Activated CD4-positive, alpha-beta memory T cell treated with anti-CD3 and anti-CD28 coated beads for 36 hours (primary cell): Measurements from ENCODE around the gene UXS1. TPM values are rescaled to one million over a fixed set of nuclear protein-coding genes. Genes with fewer than 3 reads are reported as not detected.

ENCODE experiments used
- CTCF ChIA-PET: fragments of 350-600 bp; sonication (Branson Sonifier 250); formaldehyde crosslinking; loops from one replicate; lab custom pipeline; 2021; ENCODE audit warnings: antibody characterized with exemption, inconsistent platforms; lab: Charles Lee
- POLR2A ChIA-PET: fragments of 350-600 bp; sonication (Branson Sonifier 250); formaldehyde crosslinking; loops from one replicate; lab custom pipeline; 2021; ENCODE audit warnings: antibody characterized with exemption; lab: Charles Lee
- DNase-seq: peaks from one replicate; pipeline ENCODE4 v3.0.0-alpha.2; 2020
- H3K27ac Mint-ChIP-seq: one replicate; pipeline ENCODE4 v1.8.0; 2021; ENCODE audit warnings: mixed read lengths
- H3K27me3 Mint-ChIP-seq: one replicate; pipeline ENCODE4 v1.8.0; 2021; ENCODE audit warnings: mixed read lengths
- H3K36me3 Mint-ChIP-seq: one replicate; pipeline ENCODE4 v1.8.0; 2021; ENCODE audit warnings: mixed read lengths
- H3K4me1 Mint-ChIP-seq: one replicate; pipeline ENCODE4 v1.8.0; 2021; ENCODE audit warnings: low read depth, mixed read lengths
- H3K4me3 Mint-ChIP-seq: one replicate; pipeline ENCODE4 v1.8.0; 2021; ENCODE audit warnings: mild to moderate bottlenecking, mixed read lengths
- H3K9me3 Mint-ChIP-seq: one replicate; pipeline ENCODE4 v1.8.0; 2021; ENCODE audit warnings: mixed read lengths
- intact Hi-C: fragments of 100-400 bp; cut with micrococcal nuclease; formaldehyde crosslinking; loops from one replicate; pipeline ENCODE4 v1.15.1; 2023
- total RNA-seq, 2 experiments: library from RNA; stranded (reverse); gene quantifications; one replicate each; pipeline ENCODE4 v1.2.3, GENCODE V29; 2021

Gene UXS1
- total RNA-seq, 2 experiments from 2014 or later = 39.2 to 41.5 TPM

DNA sequence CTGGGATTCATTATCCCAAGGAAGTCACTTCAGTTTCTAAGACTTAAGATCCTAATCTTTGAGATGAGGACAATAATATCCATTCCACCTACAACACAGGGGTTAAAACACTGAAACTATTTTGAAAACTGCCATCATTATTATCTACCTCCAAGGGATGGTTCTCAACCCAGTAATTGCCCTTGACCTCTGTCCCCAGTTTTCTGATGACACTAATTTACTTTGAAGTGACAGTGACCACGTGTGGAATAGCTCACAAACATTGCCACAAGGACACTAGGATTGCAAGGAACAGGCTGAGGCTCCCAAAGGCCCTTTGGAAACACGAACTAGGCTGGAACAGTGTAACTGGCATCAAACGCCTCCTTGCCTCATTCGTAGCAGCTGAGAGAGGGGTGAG is 78.4 kb downstream of the UXS1 start:
- intact Hi-C loops = no loop called here
- ChIA-PET POLR2A (interaction anchor here (0.9 kb wide), 1 partner anchor 77 kb away, joined by 3 read pairs; no protein-coding TSS in a partner anchor), CTCF (interaction anchor here (2.5 kb wide), 1 partner anchor 11 kb away, joined by 12 read pairs; no protein-coding TSS in a partner anchor)
- no peak overlapping the region for H3K27ac Mint-ChIP-seq
- no peak overlapping the region for H3K4me3 Mint-ChIP-seq
- peaks cover 8% of the 10 kb centered on the region for H3K36me3 Mint-ChIP-seq
- DNase-seq = no peak
- no peaks in the 10 kb centered on the region for H3K9me3 Mint-ChIP-seq
- no peaks in the 10 kb centered on the region for H3K27me3 Mint-ChIP-seq
- peaks cover 12% of the 10 kb centered on the region for H3K4me1 Mint-ChIP-seq

DNA sequence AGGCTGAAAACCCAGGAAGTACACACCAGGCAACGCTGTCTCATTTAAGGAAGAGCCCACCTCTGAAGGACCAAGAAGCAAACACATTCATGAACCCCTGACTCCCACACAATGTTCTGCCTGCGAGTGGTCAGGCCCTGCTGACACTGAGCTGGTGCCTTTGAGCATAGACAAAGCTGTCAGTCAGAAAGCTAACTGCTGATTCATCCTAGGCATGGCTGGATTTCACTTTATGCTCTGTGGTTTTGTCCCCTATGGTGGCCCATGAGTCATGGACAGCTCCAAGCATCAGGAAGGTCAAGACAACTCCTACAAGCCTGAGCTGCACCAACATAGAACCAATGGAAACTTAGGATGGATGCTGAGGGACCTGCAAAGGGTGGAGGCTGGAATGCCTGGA is 78.9 kb downstream of the UXS1 start:
- H3K4me3 Mint-ChIP-seq = no peak overlapping the region
- peaks cover 8% of the 10 kb centered on the region for H3K36me3 Mint-ChIP-seq
- H3K9me3 Mint-ChIP-seq = no peaks in the 10 kb centered on the region
- intact Hi-C loops = no loop called here
- H3K27ac Mint-ChIP-seq = peak overlapping the region; percentile 66
- no peak for DNase-seq
- H3K4me1 Mint-ChIP-seq = peaks cover 12% of the 10 kb centered on the region
- ChIA-PET CTCF (interaction anchor here (0.6 to 2.5 kb wide), 2 partner anchors 10 to 591 kb away, joined by 3 to 12 read pairs; no protein-coding TSS in a partner anchor), POLR2A (interaction anchor here (0.9 kb wide), 1 partner anchor 78 kb away, joined by 3 read pairs; no protein-coding TSS in a partner anchor)
- no peaks in the 10 kb centered on the region for H3K27me3 Mint-ChIP-seq

DNA sequence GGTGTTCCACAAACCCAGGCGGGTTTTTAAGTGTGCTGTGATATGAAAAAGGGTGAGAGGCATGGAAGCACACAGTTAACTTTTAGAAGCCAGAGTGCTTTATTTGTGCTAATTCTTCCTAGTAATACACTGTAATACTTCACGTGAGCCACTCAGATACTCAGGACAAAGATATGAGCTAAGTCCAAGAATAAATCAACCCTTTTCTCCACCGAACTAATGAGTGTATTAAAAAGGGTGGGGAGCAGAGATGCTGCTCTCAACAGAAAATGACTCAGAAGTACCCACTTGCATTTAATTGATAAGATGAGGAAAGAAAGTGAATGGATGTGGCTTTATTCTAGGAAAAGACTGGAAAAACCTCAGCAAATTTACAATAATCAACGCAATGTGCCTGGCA is 79.9 kb downstream of the UXS1 start:
- peaks cover 12% of the 10 kb centered on the region for H3K4me1 Mint-ChIP-seq
- H3K4me3 Mint-ChIP-seq = no peak overlapping the region
- peaks cover 8% of the 10 kb centered on the region for H3K36me3 Mint-ChIP-seq
- H3K27me3 Mint-ChIP-seq = no peaks in the 10 kb centered on the region
- ChIA-PET CTCF (interaction anchor here (2.5 kb wide), 1 partner anchor 9 kb away, joined by 12 read pairs; no protein-coding TSS in a partner anchor), POLR2A (no interaction called here)
- intact Hi-C loops = no loop called here
- H3K9me3 Mint-ChIP-seq = no peaks in the 10 kb centered on the region
- no peak for DNase-seq
- no peak overlapping the region for H3K27ac Mint-ChIP-seq

- H3K9me3 Mint-ChIP-seq = no peaks in the 10 kb centered on the region
- DNase-seq = no peak
- no peak overlapping the region for H3K4me3 Mint-ChIP-seq
- no peaks in the 10 kb centered on the region for H3K27me3 Mint-ChIP-seq
- peaks cover 8% of the 10 kb centered on the region for H3K36me3 Mint-ChIP-seq
- ChIA-PET CTCF (interaction anchor here (1.0 to 2.5 kb wide), 2 partner anchors 9 kb away, joined by 3 to 12 read pairs; no protein-coding TSS in a partner anchor), POLR2A (no interaction called here)
- peaks cover 12% of the 10 kb centered on the region for H3K4me1 Mint-ChIP-seq
- intact Hi-C loops = no loop called here
- no peak overlapping the region for H3K27ac Mint-ChIP-seq
Measured at GRCh38 chr2:106113361-106113966, 80.6 kb downstream of the UXS1 start.

DNA sequence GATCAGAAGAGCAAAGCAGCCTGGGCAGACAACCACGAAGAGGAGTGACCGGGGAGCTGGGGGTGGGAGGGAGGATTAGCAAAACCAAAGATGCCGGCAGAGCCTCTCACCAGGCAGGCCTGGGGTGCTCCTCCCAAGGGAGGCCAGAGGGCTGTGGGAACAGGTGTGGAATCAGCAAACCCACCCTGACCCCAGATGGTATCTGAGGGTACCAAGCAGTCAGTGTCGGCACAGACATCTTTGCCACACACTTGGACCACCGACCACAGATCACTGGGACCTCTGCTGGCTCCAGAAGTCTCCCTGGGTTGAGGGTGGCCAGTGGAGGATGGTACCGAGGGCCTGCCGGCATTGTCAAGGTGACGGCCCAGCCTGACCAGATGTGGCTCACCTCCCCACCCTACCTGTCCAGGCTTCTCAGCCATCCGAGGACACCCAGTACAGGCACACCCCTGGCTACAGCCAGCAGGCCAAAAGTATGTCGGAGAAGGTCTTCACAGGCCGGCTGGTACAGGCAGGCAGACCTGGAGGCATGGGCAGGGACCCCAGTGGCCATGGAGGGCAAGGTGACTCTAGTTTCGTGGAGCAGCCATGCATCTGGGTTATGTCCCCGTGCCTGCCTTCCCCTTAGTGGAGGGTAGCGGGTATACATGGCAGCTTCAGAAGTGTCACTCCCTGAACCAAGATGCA is 82.1 kb downstream of the UXS1 start:
- Mint-ChIP-seq H3K4me1 (peaks cover 16% of the 10 kb centered on the region), H3K9me3 (no peaks in the 10 kb centered on the region), H3K27ac (no peak overlapping the region), H3K27me3 (no peaks in the 10 kb centered on the region), H3K36me3 (peaks cover 8% of the 10 kb centered on the region), H3K4me3 (no peak overlapping the region)
- ChIA-PET POLR2A (no interaction called here), CTCF (interaction anchor here (1.7 kb wide), 1 partner anchor 81 kb away, joined by 3 read pairs; no protein-coding TSS in a partner anchor)
- intact Hi-C loops = no loop called here
- no peak for DNase-seq

DNA sequence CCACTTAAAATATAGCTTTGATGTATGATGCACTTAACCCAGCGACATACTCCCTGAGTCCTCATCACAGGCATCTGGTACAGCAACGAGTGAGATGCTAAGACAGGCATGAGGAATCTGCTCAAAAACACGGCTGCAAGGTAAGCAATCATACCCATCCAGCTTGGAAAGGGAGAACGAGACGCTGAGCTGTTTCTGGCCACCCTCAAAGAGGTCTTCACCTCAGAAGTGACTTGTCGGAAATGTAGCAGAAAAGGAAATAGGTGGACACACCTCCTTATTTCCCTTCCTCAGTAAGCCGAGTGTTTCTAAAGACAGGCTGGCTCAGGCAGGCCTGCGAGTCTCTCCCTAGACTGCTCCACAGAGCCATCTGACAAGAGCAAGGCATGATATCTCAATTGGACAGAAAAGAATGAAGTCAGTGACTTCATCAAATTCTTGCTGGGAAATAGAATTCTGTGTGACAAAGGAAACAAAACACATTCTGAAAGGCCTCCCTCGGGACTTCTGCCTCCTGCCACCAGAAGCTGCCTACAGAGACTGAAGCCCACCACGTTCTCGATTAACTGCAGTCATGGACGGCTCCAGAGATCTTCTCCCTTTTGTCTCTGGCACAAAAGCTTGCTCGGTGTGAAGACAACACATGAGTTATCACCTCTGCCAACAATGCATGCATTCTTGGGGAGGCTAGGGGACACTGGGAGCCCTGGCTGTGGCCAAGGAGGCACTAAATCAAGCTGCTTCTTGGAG is 84.3 kb downstream of the UXS1 start:
- Mint-ChIP-seq H3K4me1 (peaks cover 14% of the 10 kb centered on the region), H3K27ac (no peak overlapping the region), H3K9me3 (no peaks in the 10 kb centered on the region), H3K36me3 (peaks cover 8% of the 10 kb centered on the region), H3K4me3 (no peak overlapping the region), H3K27me3 (no peaks in the 10 kb centered on the region)
- POLR2A ChIA-PET = no interaction called here
- CTCF ChIA-PET = interaction anchor here (0.7 to 1.5 kb wide), 2 partner anchors 13 to 23 kb away, joined by 3 to 4 read pairs; no protein-coding TSS in a partner anchor
- no peak for DNase-seq
- intact Hi-C loops = loop anchor here (5.0 to 10.0 kb wide), 3 partner anchors 32 to 365 kb away; no protein-coding TSS in a partner anchor

GRCh38 chr2:106108791-106109190 is 85.3 kb downstream of the UXS1 start:
- intact Hi-C loops = loop anchor here (5.0 to 10.0 kb wide), 3 partner anchors 34 to 366 kb away; no protein-coding TSS in a partner anchor
- ChIA-PET POLR2A (no interaction called here), CTCF (interaction anchor here (1.5 kb wide), 1 partner anchor 12 kb away, joined by 4 read pairs; no protein-coding TSS in a partner anchor)
- Mint-ChIP-seq H3K9me3 (no peaks in the 10 kb centered on the region), H3K36me3 (peaks cover 8% of the 10 kb centered on the region), H3K27me3 (no peaks in the 10 kb centered on the region), H3K4me1 (peaks cover 15% of the 10 kb centered on the region), H3K4me3 (no peak overlapping the region), H3K27ac (no peak overlapping the region)
- DNase-seq = no peak

DNA sequence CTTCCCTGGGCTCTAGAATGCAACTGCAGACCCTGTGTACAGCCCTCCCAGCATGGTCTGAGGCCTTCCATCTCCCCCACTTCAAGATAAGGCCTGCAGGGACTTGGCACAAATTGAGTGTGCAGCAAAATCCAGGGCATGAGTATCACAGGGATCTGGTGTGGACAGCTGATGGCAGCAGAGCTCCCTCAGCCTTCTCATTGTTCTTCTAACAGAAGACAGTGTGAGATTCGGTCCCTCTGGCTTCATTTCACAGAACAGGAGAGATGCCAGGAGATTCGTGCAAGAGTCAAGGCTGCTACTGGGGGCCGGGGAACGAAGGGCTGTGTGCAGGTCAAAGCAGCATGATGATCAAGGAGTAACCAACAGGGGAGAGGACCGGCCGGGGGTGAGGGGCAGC is 85.8 kb downstream of the UXS1 start:
- H3K27me3 Mint-ChIP-seq = no peaks in the 10 kb centered on the region
- no peak for DNase-seq
- H3K36me3 Mint-ChIP-seq = peaks cover 8% of the 10 kb centered on the region
- intact Hi-C loops = loop anchor here (5.0 to 10.0 kb wide), 3 partner anchors 34 to 366 kb away; no protein-coding TSS in a partner anchor
- no peak overlapping the region for H3K4me3 Mint-ChIP-seq
- ChIA-PET CTCF (interaction anchor here (0.9 to 1.5 kb wide), 3 partner anchors 11 to 85 kb away, joined by 3 to 4 read pairs (median 4); no protein-coding TSS in a partner anchor), POLR2A (no interaction called here)
- peaks cover 15% of the 10 kb centered on the region for H3K4me1 Mint-ChIP-seq
- H3K27ac Mint-ChIP-seq = no peak overlapping the region
- no peaks in the 10 kb centered on the region for H3K9me3 Mint-ChIP-seq

DNA sequence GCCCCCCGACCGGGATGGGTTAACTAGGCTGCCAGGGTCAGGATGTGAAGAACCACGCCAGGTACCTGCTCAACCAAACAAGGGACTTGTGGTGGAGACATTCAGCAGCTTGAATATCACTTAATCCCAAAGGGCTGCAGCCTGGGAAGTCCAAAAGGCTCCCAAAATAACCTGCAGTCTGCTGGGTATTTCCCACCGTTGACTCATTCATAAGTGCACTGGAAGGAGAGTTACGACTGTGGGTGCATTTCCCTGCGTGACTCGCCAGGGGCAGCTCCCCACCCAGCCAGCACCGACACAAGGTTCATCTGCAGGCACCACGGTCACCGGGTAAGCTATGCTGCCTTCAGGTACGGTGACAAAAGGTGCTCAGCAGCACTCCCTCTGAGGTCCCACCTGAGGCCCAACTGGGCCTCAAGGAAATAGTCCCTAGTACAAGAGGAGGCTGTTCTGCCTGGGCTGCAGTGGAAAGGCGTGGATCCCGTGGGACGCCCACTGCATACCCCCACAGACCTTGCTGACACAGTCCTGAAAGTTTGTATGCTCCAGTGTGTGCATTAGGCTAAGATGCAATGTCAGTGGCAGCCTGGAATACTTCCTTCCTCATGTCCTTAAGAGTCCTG is 86.5 kb downstream of the UXS1 start:
- peak; percentile 73 for DNase-seq
- no peaks in the 10 kb centered on the region for H3K27me3 Mint-ChIP-seq
- ChIA-PET CTCF (interaction anchor here (0.7 to 1.7 kb wide), 5 partner anchors 9 to 445 kb away, joined by 3 to 5 read pairs (median 3); no protein-coding TSS in a partner anchor), POLR2A (interaction anchor here (1.0 kb wide), 1 partner anchor 30 kb away, joined by 3 read pairs; no protein-coding TSS in a partner anchor)
- H3K36me3 Mint-ChIP-seq = peaks cover 6% of the 10 kb centered on the region
- peaks cover 15% of the 10 kb centered on the region for H3K4me1 Mint-ChIP-seq
- H3K27ac Mint-ChIP-seq = peak overlapping the region; percentile 38
- H3K9me3 Mint-ChIP-seq = no peaks in the 10 kb centered on the region
- intact Hi-C loops = loop anchor here (2.0 to 10.0 kb wide), 5 partner anchors 35 to 367 kb away; no protein-coding TSS in a partner anchor
- no peak overlapping the region for H3K4me3 Mint-ChIP-seq

- H3K27me3 Mint-ChIP-seq = no peaks in the 10 kb centered on the region
- H3K4me1 Mint-ChIP-seq = peaks cover 15% of the 10 kb centered on the region
- ChIA-PET CTCF (interaction anchor here (0.8 to 3.1 kb wide), 5 partner anchors 8 to 530 kb away, joined by 3 to 20 read pairs (median 4); no protein-coding TSS in a partner anchor), POLR2A (interaction anchor here (1.0 kb wide), 1 partner anchor 31 kb away, joined by 3 read pairs; no protein-coding TSS in a partner anchor)
- no peak overlapping the region for H3K4me3 Mint-ChIP-seq
- H3K9me3 Mint-ChIP-seq = no peaks in the 10 kb centered on the region
- DNase-seq = no peak
- peak overlapping the region; percentile 67 for H3K27ac Mint-ChIP-seq
- intact Hi-C loops = loop anchor here (2.0 to 10.0 kb wide), 5 partner anchors 35 to 368 kb away; no protein-coding TSS in a partner anchor
- peaks cover 4% of the 10 kb centered on the region for H3K36me3 Mint-ChIP-seq
Measured at GRCh38 chr2:106106622-106107508, 87.2 kb downstream of the UXS1 start.
